Endothelial cell of umbilical vein (primary cell): Measurements from ENCODE around the gene HAPLN2.

Experiments used
- CTCF ChIP-seq, 2 donors: IDR thresholded peaks; 1 replicate in 1 of 2; 2 replicates in 1 of 2; pipeline ENCODE4 v1.5.1; 2011; ENCODE audit warnings: low read length in 2 of 2, mild to moderate bottlenecking in 2 of 2, moderate library complexity in 2 of 2, control low read depth in 1 of 2, inconsistent platforms in 1 of 2, low read depth in 1 of 2; ENCODE audit not compliant: insufficient read depth in 1 of 2; ENCODE audit errors: extremely low read depth in 1 of 2
- TF ChIP-seq, protein P1 (sequence below): IDR thresholded peaks from 2 replicates; pipeline ENCODE4 v1.6.1; 2011; ENCODE audit not compliant: insufficient read depth, insufficient read length

DNA sequence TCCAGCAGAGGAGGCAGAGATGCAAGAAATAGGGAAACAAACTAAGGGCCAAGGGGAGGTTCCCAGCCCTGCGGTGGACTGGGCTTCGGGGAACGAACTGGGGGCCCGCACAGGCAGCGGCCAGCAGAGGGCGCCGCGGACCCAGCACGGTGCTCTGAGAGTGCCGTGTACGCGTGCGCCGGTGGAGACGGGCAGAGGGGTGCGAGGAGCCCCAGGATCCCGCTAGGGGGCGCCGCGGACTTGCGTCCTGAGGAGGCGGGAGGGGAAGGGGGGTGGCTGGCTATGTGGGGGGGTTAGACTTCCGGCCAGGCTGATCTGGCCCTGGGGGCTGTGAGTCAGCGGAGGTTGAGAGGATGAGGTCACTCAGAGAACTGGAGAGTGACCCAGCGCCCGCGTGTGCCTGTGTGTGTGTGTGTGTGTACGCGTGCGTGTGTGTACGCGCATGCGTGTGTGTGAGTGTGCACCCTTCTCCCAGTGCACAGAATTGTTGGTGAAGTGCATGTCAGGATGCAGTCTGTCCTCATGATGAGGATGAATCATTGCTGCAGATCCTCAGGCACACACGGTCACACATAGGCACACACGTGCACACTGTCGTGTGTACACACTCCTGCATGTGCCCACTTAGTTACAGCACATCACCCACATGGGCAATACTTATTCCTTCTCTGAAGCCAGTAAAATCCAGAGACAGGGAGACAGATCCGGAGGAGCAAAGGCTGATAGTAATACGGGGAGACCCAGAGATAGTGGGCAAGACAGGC, 41.0 kb downstream of the HAPLN2 start:
- peak; percentile 100 for TF ChIP-seq CTCF (IDR thresholded peaks at IDR 0.05; ENCODE audit: extremely low read depth in 1 of 2, insufficient read depth in 1 of 2, low read depth in 1 of 2, low read length in 2 of 2)
- TF ChIP-seq, protein P1, sequence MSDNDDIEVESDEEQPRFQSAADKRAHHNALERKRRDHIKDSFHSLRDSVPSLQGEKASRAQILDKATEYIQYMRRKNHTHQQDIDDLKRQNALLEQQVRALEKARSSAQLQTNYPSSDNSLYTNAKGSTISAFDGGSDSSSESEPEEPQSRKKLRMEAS, result no peak
